HG03558 (cell line): Measurements from ENCODE around the gene SIK3.
"Not testable (repeated sequence)": the region's sequence is repeated elsewhere in the genome, so short reads cannot be mapped to it uniquely, and the experiment has no call there.

Source experiments
- ATAC-seq: cut with Tn5 transposase; IDR thresholded peaks from one replicate; pipeline ENCODE4 v1.9.1; 2021; ENCODE audit warnings: moderate number of reproducible peaks; ENCODE audit not compliant: unreplicated experiment; ENCODE audit errors: extremely low read depth

Gene SIK3

DNA sequence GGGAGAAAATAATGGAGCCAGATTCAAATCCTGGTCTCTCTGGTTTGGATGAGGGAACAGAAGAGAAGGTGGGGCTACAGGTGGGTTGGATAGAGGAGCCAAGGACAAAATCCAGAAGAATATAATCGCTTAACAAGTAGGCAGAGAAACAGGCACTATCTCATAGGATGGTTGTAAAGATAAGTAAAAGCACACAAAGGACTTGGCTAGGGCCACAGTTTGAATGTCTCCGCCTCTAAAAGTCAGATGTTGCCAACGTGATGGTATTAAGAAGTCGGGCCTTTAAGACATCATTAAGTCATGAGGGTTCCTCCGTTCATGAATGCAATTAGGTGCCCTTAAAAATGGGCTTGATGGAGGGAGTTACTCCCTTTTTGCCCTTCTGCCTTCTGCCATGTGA lies 42.8 kb downstream of the SIK3 start:
- no peak for ATAC-seq

DNA sequence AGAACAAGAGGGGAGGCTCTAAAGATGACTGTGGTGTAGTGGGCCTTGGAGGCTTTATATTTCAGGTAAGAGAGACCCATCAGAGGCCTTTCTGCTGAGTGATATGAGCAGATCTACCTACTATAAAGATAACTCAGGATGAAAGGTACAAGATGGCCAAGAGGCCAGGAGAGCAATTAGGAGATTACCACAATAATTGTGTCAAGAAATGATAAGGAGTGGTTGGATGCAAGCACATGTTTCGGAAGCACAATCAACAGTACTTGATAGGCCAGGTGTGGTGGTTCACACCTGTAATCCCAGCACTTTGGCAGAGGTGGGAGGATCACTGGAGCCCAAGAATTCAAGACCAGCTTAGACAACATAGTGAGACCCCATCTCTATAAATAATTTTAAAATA lies 43.8 kb downstream of the SIK3 start:
- no peak for ATAC-seq

DNA sequence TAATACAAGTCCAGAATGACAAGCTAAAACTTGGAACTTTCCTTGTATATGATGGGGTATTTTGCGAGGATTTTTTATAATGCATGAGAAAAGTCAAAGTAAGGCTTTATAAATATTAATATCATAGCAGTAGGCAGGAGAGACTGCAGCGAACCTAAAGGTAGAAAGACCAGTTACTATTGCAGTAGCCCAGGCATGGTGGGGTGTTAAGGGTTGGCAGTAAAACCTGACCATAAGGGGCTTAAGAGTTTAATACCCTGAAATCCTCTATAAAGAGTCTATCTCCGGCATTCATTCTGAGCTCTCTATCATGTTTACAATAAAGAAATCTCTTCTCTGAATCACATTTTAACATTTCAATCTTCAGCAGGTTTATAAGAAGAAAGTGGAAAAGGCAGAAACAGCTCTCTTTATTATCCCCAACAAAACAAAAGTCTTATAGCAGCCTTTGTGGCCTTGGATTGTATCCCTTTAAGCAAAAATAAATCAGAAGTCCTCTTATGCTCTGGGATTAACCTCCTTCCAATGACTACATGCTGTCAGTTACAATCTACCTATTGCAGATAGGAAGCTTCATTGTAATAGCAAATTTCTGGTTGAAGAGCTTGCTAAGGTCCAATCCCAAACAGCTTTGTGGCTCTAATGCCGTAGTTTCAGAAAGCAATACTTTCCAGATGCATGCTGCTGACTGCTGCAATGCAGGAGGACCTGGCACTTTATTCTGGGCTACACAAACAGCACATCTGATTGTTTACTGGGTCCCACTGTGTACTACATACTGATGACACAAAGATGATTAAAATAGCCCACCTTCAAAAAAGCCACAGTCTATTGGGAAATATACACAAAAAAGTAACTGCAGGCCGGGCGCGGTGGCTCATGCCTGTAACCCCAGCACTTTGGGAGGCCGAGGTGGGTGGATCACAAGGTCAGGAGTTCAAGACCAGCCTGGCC lies 45.8 kb downstream of the SIK3 start:
- no peak for ATAC-seq

DNA sequence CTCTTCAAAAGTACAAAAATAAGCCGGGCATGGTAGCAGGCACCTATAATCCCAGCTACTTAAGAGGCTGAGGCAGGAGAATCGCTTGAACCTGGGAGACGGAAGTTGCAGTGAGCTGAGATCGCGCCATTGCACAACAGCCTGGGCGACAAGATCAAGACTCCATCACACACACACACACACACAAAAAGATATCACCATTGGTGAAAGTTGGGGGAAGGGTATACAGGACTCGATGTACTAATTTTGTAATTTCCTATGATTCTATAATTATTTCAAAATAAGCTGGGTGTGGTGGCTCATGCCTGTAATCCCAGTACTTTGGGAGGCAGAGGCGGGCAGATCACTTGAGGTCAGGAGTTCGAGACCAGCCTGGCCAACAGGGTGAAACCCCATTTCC lies 48.1 kb downstream of the SIK3 start:
- not testable (repeated sequence) for ATAC-seq

DNA sequence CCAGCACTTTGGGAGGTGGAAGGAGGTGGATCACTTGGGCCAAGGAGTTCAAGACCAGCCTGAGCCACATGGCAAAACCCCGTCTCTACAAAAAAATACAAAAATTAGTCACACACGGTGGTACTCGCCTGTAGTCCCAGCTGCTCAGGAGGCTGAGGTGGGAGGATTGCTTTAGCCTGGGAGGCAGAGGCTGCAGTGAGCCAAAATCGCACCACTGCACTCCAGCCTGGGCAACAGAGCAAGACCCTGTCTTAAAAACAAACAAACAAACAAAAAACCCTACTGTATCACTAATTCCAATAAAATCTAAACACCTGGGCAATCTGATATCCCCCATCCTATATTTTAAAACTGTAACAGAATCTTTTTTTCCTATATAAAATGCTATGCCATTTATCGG lies 51.6 kb downstream of the SIK3 start:
- not testable (repeated sequence) for ATAC-seq

DNA sequence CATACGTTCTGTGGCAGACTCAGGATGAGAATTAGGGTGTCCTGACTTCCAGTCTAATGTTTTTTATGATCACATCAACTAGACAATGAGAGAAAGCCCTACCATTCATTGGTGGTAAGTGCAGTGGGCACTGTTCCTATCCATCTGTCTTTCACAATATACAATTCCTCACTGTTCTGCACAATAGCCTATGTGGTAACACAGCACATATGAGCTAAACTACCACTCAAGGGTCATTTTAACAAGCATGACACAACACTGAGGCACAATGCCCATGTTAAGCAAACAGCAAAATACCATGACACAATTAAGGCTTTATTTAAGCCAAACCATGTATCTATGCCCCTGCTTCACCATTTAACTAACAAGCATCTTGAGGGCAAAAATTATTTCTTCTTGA lies 52.3 kb downstream of the SIK3 start:
- no peak for ATAC-seq

DNA sequence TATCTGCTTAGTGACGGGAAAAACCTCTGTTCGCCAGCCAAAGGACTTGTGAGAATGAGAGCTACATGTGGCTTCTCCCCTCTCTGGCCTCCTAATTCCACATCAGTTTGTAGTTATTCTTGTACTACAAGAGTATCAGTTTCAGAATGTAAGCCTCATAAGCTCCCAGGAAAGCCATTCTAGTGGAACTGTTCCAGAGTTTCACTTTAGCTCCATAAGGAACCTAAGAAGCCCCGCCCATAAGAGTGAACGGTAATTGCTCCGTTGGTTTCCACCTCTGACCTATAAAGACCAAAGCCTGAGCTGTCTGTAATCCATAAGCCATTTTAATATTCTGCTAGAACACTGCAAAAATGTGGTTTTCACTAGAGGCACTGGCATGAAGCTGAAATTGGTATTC lies 53.0 kb downstream of the SIK3 start:
- ATAC-seq: no peak

DNA sequence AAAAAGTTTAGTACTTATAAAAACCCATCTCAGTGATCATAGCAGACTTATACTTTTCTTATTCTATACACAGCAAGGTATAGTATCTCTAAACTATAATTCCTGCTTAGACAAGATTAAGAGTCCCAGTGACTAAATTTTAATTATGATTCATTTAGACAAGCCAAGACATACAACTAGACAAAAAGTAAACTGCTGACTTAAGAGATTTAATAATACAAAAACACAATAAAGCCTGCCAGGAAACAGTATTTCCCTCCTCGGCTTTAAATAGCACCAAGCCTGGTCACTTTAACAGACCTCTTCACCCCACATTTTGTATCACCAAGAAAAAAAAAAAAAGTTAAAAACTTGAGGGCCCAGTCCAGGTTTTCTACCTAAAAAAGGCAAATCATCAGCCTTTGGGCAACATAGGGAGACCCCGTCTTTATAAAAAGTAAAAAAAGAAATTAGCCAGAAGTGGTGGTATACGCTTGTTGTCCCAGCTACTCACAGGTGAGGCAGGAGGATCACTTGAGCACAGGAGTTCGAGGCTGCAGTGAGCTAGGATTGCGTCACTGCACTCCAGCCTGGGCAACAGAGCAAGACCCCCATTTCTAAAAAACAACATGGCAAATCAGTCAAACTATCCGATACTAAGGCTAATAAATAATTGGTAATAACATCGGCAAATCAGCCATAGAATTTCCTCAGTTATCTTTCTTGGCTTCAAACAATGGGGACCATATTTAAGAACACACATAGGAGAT lies 53.8 kb downstream of the SIK3 start:
- ATAC-seq: no peak

DNA sequence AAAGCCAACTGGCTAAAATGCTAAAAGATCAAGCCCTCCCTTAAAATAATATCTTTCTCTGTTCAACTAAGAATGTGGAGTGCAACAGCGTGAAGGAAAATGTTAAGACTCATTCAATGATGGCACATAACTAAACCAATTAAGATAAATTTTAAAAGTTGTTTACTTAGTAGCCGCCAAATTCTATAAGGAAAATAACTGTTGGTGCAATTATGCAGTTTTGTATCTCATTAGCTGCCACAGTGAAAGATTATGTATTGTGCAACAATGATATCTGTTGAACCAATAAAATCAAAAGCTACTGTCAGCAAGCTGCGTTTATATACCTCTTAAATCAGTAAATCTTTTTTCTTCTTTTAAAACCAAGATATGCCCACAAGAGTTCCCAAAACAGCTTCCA lies 55.5 kb downstream of the SIK3 start:
- ATAC-seq: no peak

DNA sequence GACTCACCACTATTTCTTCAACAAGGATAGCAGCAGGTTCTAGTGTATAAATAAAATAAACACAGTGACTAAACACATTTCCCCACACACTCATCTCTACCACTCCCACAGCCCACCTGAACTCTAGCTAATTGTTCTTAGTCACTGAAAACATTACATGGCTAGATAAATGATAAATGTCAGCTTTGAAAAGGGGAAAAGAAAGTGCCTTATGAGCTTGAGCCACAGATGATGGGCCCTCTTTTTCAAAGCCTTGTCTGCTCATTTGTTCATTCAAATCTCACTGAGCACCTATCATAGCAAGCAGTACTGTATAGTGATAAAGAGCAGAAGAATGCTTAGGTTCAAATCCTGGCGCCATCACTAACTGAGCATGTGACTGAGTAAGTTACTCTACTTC lies 58.3 kb downstream of the SIK3 start:
- no peak for ATAC-seq

DNA sequence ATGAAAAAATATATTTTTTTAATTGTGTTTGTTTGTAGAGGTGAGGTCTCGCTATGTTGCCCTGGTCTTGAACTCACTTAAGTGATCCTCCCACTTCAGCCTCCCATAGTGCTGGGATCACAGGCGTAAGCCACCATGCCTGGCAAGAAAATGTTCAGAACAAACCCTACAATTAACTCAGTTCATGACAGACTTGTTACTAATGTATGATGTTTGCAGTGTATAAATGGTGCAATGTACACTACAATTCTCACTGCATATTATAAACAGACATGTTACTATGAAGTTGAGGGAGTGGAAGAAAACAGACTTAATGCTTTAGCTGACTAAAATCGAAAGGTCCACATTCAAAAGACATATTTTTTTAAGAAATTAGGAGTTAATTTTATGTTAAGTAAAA lies 59.0 kb downstream of the SIK3 start:
- ATAC-seq: no peak

DNA sequence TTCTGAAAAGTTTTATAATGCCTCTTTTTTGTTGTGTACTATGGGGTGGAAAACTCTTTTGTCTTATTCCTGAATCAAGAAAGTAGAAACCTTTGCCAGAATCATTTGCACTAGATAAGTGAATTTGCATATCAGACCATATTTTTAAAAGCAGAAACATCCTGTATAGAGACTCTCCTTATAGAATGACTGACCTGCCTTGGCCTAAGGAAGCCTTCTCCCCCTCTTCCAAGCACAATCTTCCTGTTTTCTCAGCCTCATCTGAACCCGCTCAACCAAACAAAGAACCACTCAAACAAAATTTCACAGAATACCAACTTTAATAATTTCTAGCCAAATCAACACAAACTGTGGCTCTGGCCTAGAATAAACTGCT lies 60.3 kb downstream of the SIK3 start:
- no peak for ATAC-seq

DNA sequence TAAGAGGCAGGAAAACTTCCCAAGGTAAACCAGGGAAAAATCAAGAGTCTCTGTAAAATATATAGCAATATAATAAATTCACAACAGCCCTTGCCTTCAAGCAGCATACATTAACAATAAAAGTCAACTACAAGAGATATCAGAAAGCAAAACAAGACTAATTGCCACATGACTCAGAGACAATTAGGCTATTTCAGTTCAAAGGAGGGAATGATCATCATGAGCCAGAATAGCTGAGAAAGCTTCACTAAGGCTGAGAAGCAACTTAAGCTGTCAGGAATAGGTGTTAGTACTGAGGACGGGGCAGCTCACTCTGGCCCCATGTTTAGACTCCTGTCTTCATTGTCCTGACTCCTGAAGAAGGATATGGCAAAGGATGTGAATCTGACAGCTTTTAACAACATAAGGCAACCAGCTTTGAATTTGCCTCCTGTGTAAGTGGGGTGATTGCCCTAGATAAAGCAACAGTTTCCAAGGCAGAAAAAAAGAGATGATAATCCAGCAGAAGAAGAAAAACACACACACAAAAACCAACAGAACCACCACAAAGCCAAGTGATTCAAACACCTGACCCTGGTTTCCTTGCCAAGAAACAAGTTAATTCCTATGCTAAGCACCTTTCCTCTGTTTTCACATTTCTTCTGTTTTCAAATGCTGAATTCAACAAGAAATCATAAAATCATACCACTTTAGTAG lies 60.8 kb downstream of the SIK3 start:
- ATAC-seq: no peak

DNA sequence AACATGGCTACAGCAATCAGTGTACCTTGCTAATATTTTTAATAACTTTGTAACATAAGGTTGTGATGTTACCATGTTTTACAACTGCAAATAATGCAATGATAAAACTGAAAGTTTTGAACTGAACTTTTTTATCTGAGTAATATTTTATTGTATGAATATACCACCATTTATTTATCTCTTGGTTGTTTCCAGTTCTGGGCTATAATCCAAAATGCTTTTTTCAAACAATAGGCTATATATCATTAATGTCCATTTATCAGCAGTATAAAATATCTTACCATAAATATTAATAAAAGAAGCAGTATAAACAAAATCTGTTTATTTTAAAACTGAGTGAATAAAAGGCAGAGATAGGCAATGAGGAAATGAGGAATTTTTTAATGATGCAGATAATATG lies 63.3 kb downstream of the SIK3 start:
- no peak for ATAC-seq

DNA sequence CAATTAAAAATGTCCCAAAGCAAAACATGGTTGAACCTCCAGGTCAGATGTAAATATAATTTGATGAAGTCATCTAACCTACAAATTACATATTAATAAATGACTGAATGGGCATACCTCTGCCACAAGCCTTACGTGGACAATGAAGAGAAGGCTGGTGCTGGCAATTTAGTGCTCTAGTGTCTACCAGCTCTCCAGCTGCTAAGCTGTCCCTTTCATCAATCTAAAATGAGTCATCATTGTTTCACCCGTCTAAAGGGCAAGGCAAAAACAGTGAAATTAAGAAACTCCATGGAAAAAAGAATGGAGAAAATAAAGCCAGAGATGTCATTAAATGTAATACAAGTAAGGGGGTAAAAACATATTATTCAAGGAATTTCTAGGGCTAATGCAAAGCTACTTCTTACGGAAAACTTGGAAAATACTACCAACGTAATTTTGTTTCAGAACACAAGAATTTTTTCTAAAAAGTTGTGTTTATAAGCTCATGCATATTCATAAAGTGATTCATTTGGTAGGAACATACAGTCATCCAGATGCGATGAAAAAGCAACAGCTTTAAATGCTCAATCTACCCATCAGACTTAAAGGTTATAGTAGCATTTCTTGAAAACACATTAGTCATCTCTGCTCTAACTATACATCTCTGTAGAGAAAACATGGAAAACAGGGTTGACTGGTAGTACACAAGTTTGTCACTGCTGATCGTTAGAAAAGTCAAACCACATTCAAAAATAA lies 71.5 kb downstream of the SIK3 start:
- ATAC-seq: no peak

DNA sequence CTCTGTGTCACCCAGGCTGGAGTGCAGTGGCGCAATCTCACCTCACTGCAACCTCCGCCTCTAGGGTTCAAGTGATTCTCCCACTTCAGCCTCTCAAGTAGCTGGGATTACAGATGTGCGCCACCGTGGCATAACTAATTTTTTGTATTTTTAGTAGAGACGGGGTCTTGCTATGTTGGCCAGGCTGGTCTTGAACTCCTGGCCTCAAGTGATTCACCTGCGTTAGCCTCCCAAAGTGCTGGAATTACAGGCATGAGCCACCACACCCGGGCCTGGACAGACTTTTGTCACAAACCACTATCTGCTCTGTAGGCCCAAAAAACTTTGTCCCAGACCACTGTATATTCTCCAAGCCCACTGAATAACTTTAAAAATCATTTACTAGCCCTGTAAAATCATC lies 74.5 kb downstream of the SIK3 start:
- not testable (repeated sequence) for ATAC-seq

DNA sequence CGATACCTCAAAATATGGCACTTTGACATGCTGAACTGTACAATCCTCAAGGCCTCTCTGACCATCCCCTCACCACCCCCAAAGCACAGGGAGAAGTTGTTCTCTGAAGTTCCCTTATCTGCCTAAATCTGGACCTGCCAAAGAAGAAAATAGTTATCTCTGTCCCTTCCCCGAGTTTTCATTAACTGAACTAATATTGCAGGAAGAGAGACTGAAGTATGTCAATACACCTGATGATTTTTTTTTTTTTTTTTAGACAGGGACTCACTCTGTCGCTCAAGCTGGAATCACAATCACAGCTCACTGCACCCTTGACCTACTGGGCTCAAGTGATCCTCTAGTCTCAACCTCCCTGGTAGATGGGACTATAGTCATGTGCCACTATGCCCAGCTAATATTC lies 75.0 kb downstream of the SIK3 start:
- ATAC-seq: no peak

DNA sequence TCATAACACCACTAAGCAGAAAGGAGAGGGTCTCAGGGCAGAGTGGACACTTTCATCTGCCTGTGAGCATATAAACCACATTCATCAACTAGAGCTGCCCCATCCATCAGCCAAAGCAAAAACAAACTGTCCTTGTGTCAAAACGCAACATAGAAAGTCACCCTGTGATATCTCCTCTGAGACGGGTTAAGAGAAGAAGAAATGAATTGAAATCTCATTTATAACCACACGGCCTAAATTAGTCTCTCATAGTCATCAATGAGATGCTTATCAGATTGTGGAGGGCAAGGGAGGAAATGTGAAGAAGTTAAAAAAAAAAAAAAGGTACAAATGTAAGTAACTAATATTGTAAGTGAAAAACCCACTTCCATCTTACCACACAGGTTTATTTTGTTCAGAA lies 75.7 kb downstream of the SIK3 start:
- ATAC-seq: no peak

DNA sequence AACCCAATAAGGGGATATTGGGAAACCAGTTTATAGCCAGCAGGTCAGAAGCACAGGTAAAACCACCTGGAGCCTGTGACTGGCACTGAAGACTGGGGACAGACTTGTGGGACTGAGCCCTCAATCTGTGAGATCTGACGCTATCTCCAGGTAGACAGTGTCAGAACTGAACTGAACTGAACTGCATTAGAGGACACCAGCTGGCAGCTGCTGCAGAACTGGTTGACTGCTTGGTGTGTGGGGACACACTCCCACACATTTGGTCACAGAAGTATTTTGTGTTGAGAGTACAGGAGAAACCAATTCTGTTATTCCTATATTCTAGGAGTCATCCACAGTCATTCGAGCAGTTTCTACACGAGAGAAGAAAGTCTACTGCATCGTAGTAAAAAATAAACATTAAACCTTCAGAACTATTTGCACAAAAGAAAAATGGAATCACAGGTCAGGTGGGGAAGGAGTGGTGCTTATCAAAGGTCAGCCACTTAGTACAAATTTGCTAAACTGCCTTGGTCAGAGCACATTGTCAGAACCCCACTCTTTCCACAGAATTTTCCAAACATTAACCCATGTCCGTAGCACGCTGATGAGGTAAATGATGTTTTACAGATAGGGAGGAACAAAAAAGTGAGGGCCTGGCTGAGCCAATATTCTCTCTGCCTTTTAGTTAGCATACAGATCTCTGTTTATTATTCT lies 77.2 kb downstream of the SIK3 start:
- no peak for ATAC-seq

DNA sequence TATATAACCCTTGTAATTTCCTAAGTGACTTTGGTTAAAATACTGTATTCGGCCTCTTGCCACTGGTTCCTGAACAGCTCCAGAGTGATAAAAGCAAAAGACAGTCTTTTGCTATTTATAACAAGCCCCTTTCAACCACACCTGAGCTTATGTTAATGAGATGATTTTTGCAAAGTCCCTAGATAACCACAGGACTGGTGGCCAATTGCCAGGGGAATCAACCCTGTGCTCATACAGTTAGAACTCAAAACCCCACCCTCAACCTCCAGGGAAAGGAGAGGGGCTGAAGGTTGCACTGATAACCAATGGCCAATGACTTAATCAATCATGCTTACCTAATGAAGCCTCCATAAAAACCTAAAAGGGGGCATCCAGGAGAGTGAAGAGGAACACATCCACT lies 77.9 kb downstream of the SIK3 start:
- no peak for ATAC-seq
